ENCODE data around the gene CLNS1A. TPM values are rescaled to one million over a fixed set of nuclear protein-coding genes. Genes with fewer than 3 reads are reported as not detected.
"Not testable (repeated sequence)": the region's sequence is repeated elsewhere in the genome, so short reads cannot be mapped to it uniquely, and the experiment has no call there.

Gene CLNS1A
- total RNA-seq, 1 experiment from 2014 or later = 168 TPM

DNA sequence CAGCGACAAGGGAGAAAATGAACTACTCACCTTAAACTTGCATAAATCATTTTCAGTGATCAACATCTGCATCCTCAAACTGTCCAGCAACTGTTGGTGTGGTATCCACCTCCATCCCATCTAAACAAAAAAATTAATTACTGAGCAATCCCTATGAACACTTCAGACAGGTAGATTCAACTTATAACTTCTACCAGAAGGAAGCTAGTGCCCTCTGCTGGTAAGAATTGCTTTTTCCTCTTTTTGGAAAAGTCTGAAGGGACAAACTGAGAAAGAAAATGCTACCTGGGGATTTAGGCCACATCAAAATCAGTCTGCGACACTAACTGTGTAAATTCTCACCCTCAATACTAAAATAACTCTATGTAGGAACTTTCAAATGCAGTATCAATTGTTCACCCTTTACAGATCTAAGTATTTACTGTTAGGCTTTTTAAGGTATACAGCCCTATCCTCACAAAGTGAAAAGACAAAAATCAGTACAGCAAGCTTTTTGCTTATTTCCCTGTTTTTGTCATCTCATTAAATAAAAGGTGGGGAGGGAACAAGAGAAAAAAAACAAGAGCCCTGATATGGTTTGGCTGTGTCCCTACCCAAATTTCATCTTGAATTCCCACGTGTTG is 17.9 kb downstream of the CLNS1A start:
- peak; percentile 41 for DNase-seq (ENCODE audit: low read depth)

DNA sequence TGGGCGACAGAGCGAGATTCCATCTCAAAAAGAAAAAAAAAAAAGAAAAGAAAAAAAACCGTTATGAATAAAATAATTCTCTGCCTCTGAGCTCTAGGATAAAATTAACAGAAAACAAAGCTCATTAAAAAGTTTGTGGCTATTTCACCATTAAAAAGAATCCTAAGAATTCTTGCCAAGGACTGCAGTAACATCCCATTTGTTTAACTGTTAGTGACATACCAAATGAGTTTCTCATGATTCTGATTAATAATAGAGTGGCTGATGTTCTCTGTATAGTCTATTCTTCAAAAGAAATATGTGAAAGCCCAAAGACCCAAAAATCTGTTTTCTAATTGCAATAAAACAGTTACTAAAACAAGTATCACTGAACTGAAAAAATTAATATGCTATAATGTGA is 19.7 kb downstream of the CLNS1A start:
- no peak for DNase-seq (ENCODE audit: low read depth)

DNA sequence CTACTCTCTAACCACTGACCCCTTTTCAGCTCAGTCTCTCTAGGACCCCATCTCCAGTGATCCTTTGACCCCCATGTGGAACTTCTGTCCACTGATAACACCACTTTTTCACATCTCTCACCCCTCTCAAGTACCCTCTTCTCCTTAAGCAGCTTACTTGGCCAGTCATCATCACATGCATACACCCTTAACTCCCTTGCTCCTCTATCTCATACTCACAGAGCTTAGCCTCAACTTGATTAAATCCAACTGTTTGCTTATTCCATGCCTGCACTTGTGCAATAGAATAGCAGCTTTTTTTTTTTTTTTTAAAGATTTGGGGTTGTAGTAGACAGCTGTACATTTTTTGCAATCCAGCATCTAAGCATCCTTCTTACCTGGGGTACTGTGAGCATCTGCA is 25.7 kb downstream of the CLNS1A start:
- DNase-seq (ENCODE audit: low read depth) = no peak

DNA sequence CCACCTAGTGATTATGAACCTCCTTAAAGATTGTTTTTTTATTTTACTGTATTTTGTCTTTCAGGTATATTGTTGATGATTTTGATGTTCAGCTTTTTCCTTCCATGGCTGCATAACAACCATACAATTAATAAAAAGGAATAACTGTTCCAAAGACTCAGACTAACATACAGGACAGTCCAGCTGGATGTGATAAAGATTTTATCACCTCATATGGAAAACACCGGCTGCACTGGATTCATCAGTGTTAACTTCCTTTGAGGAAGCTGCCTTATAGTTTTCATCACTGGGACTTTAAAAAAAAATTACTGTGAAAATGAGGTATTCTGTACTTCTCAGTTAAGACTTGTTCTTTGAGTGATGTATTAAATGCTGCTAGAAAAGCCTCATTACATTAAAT is 28.4 kb downstream of the CLNS1A start:
- DNase-seq (ENCODE audit: low read depth) = no peak

DNA sequence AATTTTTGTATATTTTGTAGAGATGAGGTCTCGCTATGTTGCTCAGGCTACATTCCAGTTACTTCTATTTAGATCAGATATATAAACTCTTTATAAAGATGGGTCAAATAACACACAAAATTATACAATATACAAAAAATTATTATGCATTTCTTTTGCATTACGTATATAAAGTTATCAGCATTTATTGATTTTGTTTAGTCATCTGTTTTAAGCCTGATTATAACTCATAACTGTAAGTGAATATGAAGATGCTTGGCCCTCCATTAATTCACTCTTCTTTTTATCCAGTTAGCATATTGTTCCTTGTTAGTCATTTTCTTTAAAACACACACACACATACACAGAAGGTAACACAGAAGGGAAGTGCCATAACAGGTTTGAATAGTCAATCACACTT is 33.3 kb downstream of the CLNS1A start:
- DNase-seq (ENCODE audit: low read depth) = no peak

DNA sequence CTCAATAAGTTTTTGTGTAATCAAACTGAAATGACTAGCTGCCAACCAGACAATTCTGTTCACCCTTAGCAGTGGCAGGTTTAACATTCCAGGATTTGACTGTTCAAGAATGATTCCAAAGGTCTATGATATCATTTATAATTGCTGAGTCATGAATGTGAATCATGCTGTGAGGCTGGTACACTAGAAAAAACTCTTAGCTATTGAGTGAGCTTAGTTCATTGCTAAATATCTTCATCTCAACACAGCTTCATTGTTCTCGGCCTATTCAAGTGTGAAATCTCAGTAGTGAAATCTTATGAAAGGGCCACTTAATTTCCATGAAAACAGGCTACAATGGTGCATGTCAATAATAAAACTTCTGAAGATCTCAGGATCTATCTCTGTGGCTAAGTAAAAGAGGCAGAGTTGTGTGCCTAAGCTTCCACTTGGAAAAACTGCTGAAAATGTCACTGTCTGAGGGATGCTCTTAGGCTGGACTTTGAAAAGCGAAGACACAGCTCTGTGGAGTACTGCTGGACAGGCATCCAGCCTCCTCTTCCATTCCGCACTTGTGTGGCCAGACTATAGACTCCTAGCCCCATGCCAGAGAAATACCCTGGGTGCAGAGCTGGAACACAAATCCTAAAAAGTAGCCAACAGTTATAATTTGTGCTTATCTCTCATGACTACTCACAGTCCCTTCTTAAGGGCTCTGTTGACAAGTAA is 35.1 kb downstream of the CLNS1A start:
- DNase-seq (ENCODE audit: low read depth) = peak; percentile 89

DNA sequence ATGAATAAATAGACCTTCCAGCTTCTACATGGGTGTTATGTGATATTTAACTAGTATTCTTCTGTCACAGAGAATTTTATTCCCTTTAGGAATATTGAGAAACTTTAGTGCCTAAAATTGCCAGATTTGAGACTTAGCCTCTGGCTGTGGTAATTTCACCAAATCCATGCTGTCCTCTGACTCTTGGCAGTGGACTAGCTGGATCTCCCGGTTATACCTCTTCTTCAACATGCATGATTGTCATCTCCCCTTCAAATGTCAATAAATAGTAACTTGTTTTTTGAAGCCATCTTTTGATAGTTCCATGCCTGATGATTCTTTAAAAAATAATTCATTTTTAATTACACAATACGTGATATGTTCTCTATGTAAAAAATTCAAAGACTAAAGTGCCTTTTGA is 39.4 kb downstream of the CLNS1A start:
- DNase-seq (ENCODE audit: low read depth) = no peak

DNA sequence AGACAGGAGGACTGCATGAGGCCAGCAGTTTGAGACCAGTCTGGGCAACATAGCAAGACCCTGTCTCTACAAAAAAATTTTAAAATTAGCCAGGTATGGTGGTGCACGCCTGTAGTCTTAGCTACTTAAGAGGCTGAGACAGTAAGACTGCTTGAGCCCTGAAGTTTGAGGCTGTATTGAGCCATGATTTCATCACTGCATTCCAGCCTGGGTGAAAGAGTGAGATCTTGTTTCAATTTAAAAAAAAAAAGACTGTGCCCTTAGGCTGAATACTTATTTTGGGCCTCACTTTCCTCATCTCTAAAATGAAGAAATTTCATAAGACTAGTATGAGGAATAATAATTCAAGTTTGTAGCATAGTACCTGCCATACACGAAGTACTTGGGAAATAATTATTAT is 41.0 kb downstream of the CLNS1A start:
- DNase-seq (ENCODE audit: low read depth) = peak; percentile 37

DNA sequence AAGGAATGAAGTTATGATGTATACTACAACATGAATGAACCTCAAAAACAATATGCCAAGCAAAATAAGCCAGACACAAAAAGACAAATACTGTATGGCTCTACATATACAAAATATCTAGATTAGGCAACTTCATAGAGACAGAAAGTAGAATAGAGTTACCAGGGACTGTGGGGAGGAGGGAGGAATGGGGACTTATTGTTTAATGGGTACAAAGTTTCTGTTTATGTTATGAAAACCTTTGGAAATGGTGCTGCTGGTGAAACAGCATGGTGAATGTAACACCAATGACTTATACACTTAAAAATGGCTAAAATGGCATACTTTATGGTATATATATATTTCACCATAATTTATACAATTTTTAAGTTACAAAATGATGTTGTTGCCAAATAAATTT is 43.7 kb downstream of the CLNS1A start:
- DNase-seq (ENCODE audit: low read depth) = no peak

DNA sequence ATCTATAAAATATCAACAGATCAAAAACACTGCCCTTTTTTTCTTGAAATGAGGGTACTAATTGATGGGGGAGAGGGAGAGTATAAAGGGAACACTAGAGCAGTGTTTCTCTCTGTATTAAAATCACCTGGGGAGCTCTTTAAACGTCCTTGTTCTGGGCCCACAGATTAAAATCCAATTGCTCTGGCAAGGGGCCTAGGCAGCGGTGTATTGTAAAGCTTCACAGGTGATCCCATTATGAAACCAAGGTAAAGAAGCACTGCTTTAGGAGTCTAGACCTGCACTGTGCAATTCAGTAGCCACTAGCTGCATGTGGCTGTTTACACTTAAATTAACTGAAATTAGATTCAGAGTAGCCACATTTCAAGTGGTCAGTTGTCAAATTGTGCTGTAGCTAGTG is 44.9 kb downstream of the CLNS1A start:
- DNase-seq (ENCODE audit: low read depth) = no peak

DNA sequence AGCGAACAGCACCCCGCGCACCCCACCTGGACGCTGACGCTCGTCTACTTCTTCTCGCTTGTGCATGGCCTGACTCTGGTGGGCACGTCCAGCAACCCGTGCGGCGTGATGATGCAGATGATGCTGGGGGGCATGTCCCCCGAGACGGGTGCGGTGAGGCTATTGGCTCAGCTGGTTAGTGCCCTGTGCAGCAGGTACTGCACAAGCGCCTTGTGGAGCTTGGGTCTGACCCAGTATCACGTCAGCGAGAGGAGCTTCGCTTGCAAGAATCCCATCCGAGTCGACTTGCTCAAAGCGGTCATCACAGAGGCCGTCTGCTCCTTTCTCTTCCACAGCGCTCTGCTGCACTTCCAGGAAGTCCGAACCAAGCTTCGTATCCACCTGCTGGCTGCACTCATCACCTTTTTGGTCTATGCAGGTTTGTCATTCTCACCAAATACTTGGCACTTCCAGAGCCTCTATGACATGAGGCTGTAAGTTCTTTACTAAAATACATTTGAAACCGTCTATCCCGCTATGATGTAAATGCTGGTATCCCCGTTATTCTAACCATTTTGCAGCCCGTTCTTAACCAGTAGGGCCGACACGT is 47.3 kb downstream of the CLNS1A start:
- peak; percentile 10 for DNase-seq (ENCODE audit: low read depth)

DNA sequence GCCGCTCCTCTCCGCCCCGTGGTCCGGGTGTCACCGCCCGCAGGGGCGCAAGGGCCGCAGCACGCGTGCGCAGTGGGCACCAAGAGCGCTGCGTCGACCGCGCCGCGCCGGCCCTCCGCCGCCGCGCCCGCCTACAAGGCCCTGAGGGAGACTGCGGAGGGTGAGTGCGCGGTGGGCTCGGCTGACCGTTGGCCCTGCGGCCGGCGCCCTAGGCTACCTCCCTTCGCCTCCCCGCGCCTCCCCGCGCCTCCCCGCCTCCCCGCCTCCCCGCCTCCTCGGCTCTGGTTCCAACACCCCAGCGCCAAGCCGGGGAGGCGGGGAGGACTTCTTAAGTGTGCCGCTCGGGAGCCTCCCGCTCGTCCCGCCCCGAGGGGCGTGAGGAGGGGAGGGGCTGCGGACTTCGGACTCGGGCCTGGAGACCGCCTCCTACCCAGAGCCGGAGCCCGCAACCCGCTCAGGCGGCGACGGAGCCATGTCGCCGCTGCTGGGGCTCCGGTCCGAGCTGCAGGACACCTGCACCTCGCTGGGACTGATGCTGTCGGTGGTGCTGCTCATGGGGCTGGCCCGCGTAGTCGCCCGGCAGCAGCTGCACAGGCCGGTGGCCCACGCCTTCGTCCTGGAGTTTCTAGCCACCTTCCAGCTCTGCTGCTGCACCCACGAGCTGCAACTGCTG is 47.9 kb downstream of the CLNS1A start, which contains the start of gene AQP11:
Gene AQP11, plus strand, starts transcription at position 433 of the 673 bp plus-strand sequence. Its CDS starts 40 bp downstream, at position 473.
- peak; percentile 74 for DNase-seq (ENCODE audit: low read depth)

DNA sequence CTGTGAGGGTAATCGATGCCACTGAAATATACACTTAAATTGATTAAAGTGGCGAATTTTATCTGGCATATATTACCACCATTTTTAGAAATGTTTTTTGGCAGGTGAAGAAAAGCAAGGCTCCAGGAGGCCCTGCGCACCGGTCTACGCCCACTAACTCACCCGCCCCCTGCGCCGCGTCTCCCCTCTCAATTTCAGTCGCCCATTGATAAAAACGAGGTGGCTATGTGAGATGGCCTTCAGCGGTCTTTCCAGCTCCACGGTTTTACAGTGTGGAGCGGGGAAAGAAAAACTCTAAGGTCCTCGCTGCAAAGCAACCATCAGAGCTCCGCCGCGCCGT is 48.4 kb downstream of the CLNS1A start:
- DNase-seq (ENCODE audit: low read depth) = no peak

DNA sequence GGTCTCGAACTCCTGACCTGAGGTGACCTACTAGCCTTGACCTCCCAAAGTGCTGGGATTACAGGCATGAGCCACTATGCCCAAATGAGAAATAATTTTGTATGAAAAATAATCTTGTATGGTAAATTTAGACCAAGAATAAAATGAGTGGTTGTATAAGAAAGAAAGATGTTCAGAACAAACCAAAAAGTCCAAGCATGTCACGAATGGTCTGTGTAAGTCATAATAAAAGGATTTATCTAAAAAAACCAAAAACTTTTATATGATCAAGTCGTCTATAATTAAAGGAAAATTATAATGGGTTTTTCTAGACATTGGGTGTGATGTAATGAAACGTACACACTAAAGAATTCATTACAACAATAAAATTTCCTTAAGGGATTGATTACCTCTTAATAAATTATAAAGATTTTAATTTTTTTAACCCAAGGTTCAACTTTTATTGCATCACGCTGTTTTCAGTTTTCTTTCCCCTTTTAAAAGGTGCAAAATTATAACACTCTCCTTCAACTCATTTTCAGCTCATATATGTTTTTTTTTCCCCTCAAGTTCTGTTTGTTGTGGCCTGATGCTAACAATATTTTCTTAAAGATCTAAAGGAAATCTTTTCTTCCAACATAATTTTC is 56.8 kb downstream of the CLNS1A start:
- peak; percentile 66 for DNase-seq (ENCODE audit: low read depth)

DNA sequence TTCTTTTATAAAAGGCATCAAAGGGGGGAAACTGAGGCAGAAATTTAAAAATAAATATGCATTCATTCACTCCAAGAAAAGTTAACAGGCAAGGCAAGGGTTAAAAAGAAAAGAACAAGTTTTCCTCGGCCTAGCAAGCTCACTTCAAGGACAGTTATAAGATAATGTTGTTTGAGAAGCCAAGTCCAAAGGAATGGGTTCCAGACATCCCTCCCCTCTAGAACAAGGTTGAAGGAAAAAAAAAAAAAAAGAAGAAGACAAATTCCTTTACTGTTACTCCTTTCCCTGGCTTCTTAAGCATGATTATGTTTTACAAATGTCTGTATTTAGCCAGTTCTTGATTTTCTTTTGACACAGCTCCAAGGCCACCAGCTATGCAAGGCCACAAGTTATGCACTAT is 62.2 kb downstream of the CLNS1A start:
- DNase-seq (ENCODE audit: low read depth) = not testable (repeated sequence)

DNA sequence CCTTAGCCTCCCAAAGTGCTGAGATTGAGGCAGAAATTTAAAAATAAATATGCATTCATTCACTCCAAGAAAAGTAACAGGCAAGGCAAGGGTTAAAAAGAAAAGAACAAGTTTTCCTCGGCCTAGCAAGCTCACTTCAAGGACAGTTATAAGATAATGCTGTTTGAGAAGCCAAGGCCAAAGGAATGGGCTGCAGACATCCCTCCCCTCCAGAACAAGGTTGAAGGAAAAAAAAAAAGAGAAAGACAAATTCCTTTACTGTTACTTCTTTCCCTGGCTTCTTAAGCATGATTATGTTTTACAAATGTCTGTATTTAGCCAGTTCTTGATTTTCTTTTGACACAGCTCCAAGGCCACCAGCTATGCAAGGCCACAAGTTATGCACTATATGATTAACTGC is 66.7 kb downstream of the CLNS1A start:
- DNase-seq (ENCODE audit: low read depth) = not testable (repeated sequence)

DNA sequence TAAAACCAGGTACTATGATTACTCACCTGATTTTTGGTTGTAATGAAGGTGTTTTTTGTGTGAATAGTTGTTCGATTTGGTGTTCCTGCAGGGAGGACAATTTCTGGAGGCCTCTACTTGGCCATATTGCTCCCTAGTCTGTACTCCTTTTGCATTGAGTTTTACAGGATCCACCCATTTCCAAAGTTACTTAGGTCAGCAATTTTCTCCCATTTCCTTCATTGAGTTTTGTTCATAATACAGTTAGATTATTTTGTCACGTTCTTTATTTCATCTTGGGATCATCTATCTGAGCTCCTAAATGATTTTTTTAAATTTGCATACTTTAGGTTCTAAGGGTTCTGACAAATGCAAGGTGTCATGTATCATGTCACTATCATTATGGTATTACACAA is 67.9 kb downstream of the CLNS1A start:
- no peak for DNase-seq (ENCODE audit: low read depth)

DNA sequence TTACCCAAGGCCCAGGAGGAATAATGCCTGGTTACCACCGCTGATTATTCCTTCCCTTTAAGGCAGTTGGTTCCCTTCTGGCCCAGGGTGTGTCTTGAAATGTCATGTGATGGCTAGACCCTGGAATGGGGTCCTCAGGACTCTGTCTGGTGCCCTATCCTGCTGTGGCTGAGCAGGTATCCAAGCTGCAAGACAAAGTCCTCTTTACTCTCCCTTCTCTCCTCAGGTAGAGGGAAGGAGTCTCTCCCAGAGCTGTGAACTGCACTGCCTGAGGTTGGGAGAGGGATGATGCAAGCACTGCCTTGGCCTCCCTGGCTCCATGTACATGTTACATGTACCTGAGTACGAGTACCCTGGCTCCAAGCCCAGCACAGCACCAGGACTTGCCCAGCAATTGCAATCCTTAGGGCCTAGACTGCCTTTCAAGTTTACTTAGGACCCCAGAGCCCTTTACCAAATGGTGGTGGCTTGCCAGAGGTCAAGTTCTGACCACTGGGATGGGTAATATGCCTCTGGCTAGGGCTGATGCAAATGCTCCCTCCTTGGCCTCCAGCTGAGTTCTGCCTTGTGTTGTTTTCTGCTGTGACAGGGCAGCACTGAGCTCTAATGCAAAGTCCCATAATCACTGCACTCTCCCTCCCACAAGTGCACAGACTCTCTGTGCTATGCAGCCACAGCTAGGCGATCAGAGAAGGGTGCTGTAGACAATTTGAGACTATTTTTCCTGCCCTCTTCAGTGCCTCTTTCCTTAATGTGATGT is 68.5 kb downstream of the CLNS1A start:
- DNase-seq (ENCODE audit: low read depth) = no peak

DNA sequence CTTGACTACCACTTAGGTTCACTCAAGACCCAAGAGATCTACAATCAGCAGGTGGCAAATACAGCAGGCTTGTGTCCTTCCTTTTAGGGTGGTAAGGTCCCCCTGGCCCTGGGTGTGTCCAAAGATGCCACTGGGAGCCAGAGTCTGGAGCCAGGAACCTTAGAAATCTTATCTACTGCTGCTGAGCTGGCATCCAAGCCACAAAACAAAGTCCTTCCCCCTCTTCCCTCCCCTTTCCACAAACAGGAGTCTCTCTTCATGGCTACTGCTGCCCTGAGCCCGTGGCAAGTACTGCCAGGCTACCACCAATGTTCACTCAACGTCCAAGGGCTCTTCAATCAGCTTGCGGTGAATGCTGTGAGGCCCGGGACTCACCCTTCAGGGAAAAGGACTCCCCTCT is 69.3 kb downstream of the CLNS1A start:
- DNase-seq (ENCODE audit: low read depth) = no peak

All from LHCN-M2 (cell line).